Measurements from ENCODE around the gene PLD5.

GRCh38 chr1:242088875-242089274, 435.6 kb downstream of the PLD5 start:
- TF ChIP-seq POLR2A (IDR thresholded peaks at IDR 0.05) (no peak), CTCF (IDR thresholded peaks at IDR 0.05) (no peak)
